Lower leg skin (tissue), 3 donors: Measurements from ENCODE around the gene HEMK1.

Source experiments
- CTCF ChIP-seq, 3 donors: fragments of 450-650 bp; IDR thresholded peaks; one replicate each; pipeline ENCODE4 v1.5.1; 2016; ENCODE audit warnings: antibody characterized with exemption in 3 of 3, mild to moderate bottlenecking in 3 of 3, moderate library complexity in 2 of 3
- POLR2A ChIP-seq, 2 donors: fragments of 450-650 bp; IDR thresholded peaks; one replicate each; pipeline ENCODE4 v1.6.1; 2016 to 2017; ENCODE audit warnings: antibody characterized with exemption in 2 of 2, mild to moderate bottlenecking in 1 of 2, moderate library complexity in 1 of 2

- TF ChIP-seq CTCF (IDR thresholded peaks at IDR 0.05) (no peak), POLR2A (IDR thresholded peaks at IDR 0.05) (no peak)
Measured at GRCh38 chr3:50532062-50532705, 37.1 kb upstream of the HEMK1 start.
